WTC11 (cell line): ENCODE data around the gene PNMT. TPM values are rescaled to one million over a fixed set of nuclear protein-coding genes. Genes with fewer than 3 reads are reported as not detected.

ENCODE experiments used
- ATAC-seq: fragments of 200-7000 bp; cut with Tn5 transposase; 2 replicates; pipeline ENCODE4 v1.10.0; 2021; ENCODE audit warnings: mild to moderate bottlenecking, moderate library complexity
- CTCF ChIA-PET: fragments of 300-600 bp; sonication (Branson Sonifier 250); formaldehyde crosslinking; loops from one replicate; lab custom pipeline; 2021; ENCODE audit warnings: antibody characterized with exemption; lab: Charles Lee
- POLR2A ChIA-PET: fragments of 350-600 bp; sonication (Branson Sonifier 250); formaldehyde crosslinking; loops from one replicate; lab custom pipeline; 2021; ENCODE audit warnings: antibody characterized with exemption; lab: Charles Lee
- DNase-seq: peaks from one replicate; pipeline ENCODE4 v3.0.0; 2021; ENCODE audit warnings: low spot score
- H3K27ac Mint-ChIP-seq: 2 replicates; pipeline ENCODE4 v1.8.0; 2021; ENCODE audit warnings: mixed read lengths
- H3K27me3 Mint-ChIP-seq: 2 replicates; pipeline ENCODE4 v1.8.0; 2021; ENCODE audit warnings: low read depth, mild to moderate bottlenecking, moderate library complexity, mixed read lengths
- H3K36me3 Mint-ChIP-seq: 2 replicates; pipeline ENCODE4 v1.8.0; 2021; ENCODE audit warnings: mixed read lengths
- H3K4me1 Mint-ChIP-seq: 2 replicates; pipeline ENCODE4 v1.8.0; 2022; ENCODE audit warnings: mixed read lengths
- H3K4me3 Mint-ChIP-seq: 2 replicates; pipeline ENCODE4 v1.8.0; 2021; ENCODE audit warnings: mild to moderate bottlenecking, moderate library complexity, mixed read lengths
- H3K9me3 Mint-ChIP-seq: 2 replicates; pipeline ENCODE4 v1.8.0; 2021; ENCODE audit warnings: mixed read lengths
- ATF1 ChIP-seq: sonication (generic); formaldehyde crosslinking; IDR thresholded peaks from 2 replicates; pipeline ENCODE4 v1.8.1; 2023; ENCODE audit warnings: mild to moderate bottlenecking, moderate library complexity, missing genetic modification reagents
- ATF3 ChIP-seq: sonication (generic); formaldehyde crosslinking; conservative IDR thresholded peaks from 2 replicates; pipeline ENCODE4 v1.8.1; 2022; ENCODE audit warnings: mild to moderate bottlenecking, missing genetic modification reagents
- ETV6 ChIP-seq: sonication (generic); formaldehyde crosslinking; IDR thresholded peaks from 2 replicates; pipeline ENCODE4 v1.8.1; 2022; ENCODE audit warnings: mild to moderate bottlenecking, missing genetic modification reagents
- HMGXB4 ChIP-seq: sonication (generic); formaldehyde crosslinking; IDR thresholded peaks from 2 replicates; pipeline ENCODE4 v1.8.1; 2023; ENCODE audit warnings: mild to moderate bottlenecking, moderate library complexity, missing genetic modification reagents
- MLX ChIP-seq: sonication (generic); formaldehyde crosslinking; IDR thresholded peaks from 2 replicates; pipeline ENCODE4 v1.8.1; 2023; ENCODE audit warnings: mild to moderate bottlenecking, missing genetic modification reagents, moderate library complexity
- NFE2L1 ChIP-seq: sonication (generic); formaldehyde crosslinking; IDR thresholded peaks from 2 replicates; pipeline ENCODE4 v1.8.1; 2023; ENCODE audit warnings: missing genetic modification reagents
- OVOL2 ChIP-seq: fragments of 250-450 bp; sonication (Bioruptor Pico); IDR thresholded peaks from 2 replicates; pipeline ENCODE4 v1.9.0; 2021; ENCODE audit warnings: mild to moderate bottlenecking, borderline replicate concordance
- PRRX2 ChIP-seq: fragments of 250-450 bp; sonication (Bioruptor Pico); IDR thresholded peaks from 2 replicates; pipeline ENCODE4 v1.8.0; 2021; ENCODE audit warnings: mild to moderate bottlenecking
- SMAD3 ChIP-seq: sonication (generic); formaldehyde crosslinking; IDR thresholded peaks from 2 replicates; pipeline ENCODE4 v1.8.0; 2022; ENCODE audit warnings: missing genetic modification reagents, mild to moderate bottlenecking, borderline replicate concordance
- SP1 ChIP-seq: sonication (generic); formaldehyde crosslinking; conservative IDR thresholded peaks from 2 replicates; pipeline ENCODE4 v1.8.1; 2022; ENCODE audit warnings: missing genetic modification reagents
- TCF7 ChIP-seq: sonication (generic); formaldehyde crosslinking; IDR thresholded peaks from 2 replicates; pipeline ENCODE4 v1.8.0; 2022; ENCODE audit warnings: mild to moderate bottlenecking, low read depth, missing genetic modification reagents, moderate library complexity
- ZNF416 ChIP-seq: fragments of 250-450 bp; sonication (Bioruptor Pico); IDR thresholded peaks from 2 replicates; pipeline ENCODE4 v1.9.0; 2021; ENCODE audit warnings: mild to moderate bottlenecking, inconsistent platforms
- total RNA-seq: library from RNA; stranded (reverse); gene quantifications from 3 replicates; pipeline ENCODE4 v1.2.3, GENCODE V29; 2021
- TF ChIP-seq, protein P1 (sequence below): sonication (generic); formaldehyde crosslinking; conservative IDR thresholded peaks from 2 replicates; pipeline ENCODE4 v1.8.1; 2023; ENCODE audit warnings: mild to moderate bottlenecking, low read depth, missing genetic modification reagents, moderate library complexity
- TF ChIP-seq, protein P2 (sequence below): sonication (generic); formaldehyde crosslinking; IDR thresholded peaks from 2 replicates; pipeline ENCODE4 v1.8.0; 2022; ENCODE audit warnings: mild to moderate bottlenecking, missing genetic modification reagents

The PNMT gene
- total RNA-seq, 1 experiment from 2014 or later, result 3.1 TPM

DNA sequence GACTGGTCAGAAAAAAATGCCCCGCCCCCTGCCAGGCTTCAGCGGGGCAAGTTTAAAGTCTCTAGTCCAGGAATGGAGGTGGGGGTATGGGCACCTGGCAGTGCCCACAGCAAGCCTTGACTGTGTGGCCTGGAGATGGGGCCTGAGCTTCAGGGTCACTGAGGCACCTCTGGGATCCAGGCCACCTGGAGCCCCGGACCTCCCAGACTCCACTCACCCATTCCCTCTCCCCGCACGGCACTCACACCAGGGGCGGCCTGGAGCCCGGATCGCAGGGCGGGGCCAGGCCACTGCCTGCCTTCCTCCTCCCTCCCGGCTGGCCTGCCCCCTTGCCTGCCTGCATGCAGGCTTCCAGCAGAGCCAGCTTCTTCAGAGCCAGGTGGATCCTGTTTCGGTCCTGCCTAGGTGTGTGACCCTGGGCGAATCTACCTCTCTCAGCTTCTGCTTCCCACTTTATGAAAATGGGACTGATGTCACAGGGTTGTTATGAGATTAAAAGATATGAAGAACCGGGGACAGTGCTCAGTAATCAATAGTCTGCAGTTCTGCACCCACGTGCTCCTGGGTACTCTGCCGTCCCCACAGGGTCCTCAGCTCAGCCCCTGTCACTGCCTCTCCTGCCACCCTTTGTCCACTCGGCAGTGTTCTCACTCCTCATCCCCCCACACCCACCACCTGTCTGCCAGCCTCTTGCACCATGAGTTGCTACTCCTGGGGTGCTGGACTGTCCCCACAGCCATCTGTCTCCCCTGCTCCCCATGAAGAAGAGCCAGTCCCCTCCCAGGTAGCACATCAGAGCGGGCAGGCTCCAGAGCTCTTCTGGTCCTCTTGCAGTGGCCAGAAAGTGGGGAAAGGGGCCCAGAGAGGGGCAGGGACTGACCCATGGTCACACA is 4.3 kb upstream of the PNMT start (continued):
- TF ChIP-seq MLX (CRISPR knock-in tag), result no peak
- TF ChIP-seq, all 79 proteins: peak for 4

GRCh38 chr17:39664581-39665561 is 3.4 kb upstream of the PNMT start, which contains the start of gene TCAP:
Gene TCAP, plus strand, starts transcription at chr17:39665349. Its CDS starts 11 bp downstream, at chr17:39665360.
- Mint-ChIP-seq H3K4me3 (peak within 1 kb of the TSS; percentile 60), H3K4me1 (peaks cover 51% of the 10 kb centered on the region), H3K9me3 (no peaks in the 10 kb centered on the region)
- TF ChIP-seq HMGXB4 (CRISPR knock-in tag) (no peak), ATF1 (CRISPR knock-in tag) (no peak), SP1 (CRISPR knock-in tag) (no peak), ETV6 (no peak), OVOL2 (CRISPR knock-in tag) (no peak), NFE2L1 (CRISPR knock-in tag) (no peak), PRRX2 (CRISPR knock-in tag) (no peak), ATF3 (CRISPR knock-in tag) (no peak), SMAD3 (CRISPR knock-in tag) (no peak), TCF7 (CRISPR knock-in tag) (no peak), ZNF416 (CRISPR knock-in tag) (no peak)
- TF ChIP-seq, protein P1, sequence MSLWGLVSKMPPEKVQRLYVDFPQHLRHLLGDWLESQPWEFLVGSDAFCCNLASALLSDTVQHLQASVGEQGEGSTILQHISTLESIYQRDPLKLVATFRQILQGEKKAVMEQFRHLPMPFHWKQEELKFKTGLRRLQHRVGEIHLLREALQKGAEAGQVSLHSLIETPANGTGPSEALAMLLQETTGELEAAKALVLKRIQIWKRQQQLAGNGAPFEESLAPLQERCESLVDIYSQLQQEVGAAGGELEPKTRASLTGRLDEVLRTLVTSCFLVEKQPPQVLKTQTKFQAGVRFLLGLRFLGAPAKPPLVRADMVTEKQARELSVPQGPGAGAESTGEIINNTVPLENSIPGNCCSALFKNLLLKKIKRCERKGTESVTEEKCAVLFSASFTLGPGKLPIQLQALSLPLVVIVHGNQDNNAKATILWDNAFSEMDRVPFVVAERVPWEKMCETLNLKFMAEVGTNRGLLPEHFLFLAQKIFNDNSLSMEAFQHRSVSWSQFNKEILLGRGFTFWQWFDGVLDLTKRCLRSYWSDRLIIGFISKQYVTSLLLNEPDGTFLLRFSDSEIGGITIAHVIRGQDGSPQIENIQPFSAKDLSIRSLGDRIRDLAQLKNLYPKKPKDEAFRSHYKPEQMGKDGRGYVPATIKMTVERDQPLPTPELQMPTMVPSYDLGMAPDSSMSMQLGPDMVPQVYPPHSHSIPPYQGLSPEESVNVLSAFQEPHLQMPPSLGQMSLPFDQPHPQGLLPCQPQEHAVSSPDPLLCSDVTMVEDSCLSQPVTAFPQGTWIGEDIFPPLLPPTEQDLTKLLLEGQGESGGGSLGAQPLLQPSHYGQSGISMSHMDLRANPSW, result no peak
- TF ChIP-seq, protein P2, sequence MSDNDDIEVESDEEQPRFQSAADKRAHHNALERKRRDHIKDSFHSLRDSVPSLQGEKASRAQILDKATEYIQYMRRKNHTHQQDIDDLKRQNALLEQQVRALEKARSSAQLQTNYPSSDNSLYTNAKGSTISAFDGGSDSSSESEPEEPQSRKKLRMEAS (CRISPR knock-in tag), result no peak
- TF ChIP-seq, all 79 proteins: peak for 0
- ChIA-PET POLR2A (no interaction called here), CTCF (interaction anchor here (0.9 to 18.0 kb wide), 15 partner anchors 8 to 117 kb away, joined by 3 to 876 read pairs (median 6); partner anchors contain the start of genes ERBB2, MIEN1 and PPP1R1B)
- ATAC-seq (no peak), DNase-seq (no peak)
- H3K36me3 Mint-ChIP-seq, result peaks cover 8% of the 10 kb centered on the region
- 0 out of 2 replicates have a peak within 1 kb of the TSS, but pooled peaks have one; percentile 48 for H3K27ac Mint-ChIP-seq
- H3K27me3 Mint-ChIP-seq, result peaks cover 38% of the 10 kb centered on the region
